GM18951 (cell line): ENCODE measurements around the gene SIGLEC14.
"Not testable (repeated sequence)": the region's sequence is repeated elsewhere in the genome, so short reads cannot be mapped to it uniquely, and the experiment has no call there.

Experiments used
- POLR2A ChIP-seq: IDR thresholded peaks from 4 replicates; pipeline ENCODE4 v1.6.1; 2011; ENCODE audit warnings: mild to moderate bottlenecking; ENCODE audit not compliant: insufficient read length, insufficient read depth; ENCODE audit errors: extremely low read depth
- in situ Hi-C: fragments of 300-500 bp; cut with MboI; formaldehyde crosslinking; loops from one replicate; pipeline ENCODE4 v1.12.0; 2022; ENCODE audit warnings: low sequenced_read_pairs, mixed read lengths, inconsistent platforms; ENCODE audit not compliant: unreplicated experiment

Gene SIGLEC14, protein sequence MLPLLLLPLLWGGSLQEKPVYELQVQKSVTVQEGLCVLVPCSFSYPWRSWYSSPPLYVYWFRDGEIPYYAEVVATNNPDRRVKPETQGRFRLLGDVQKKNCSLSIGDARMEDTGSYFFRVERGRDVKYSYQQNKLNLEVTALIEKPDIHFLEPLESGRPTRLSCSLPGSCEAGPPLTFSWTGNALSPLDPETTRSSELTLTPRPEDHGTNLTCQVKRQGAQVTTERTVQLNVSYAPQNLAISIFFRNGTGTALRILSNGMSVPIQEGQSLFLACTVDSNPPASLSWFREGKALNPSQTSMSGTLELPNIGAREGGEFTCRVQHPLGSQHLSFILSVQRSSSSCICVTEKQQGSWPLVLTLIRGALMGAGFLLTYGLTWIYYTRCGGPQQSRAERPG

GRCh38 chr19:51646730-51647129, at the start of gene SIGLEC14:
TSS of gene SIGLEC14 (minus strand) at chr19:51646825. CDS start at chr19:51646759, 66 bp downstream.
- in situ Hi-C loops = not testable (repeated sequence)

- in situ Hi-C loops = no loop called here
These were observed 49.2 kb upstream of the SIGLEC14 start for GRCh38 chr19:51695702-51696315.

GRCh38 chr19:51695088-51695487, 48.5 kb upstream of the SIGLEC14 start:
- in situ Hi-C loops = no loop called here
- no peak for TF ChIP-seq POLR2A

More at GRCh38 chr19:51695702-51696315, 49.2 kb upstream of the SIGLEC14 start:
- TF ChIP-seq POLR2A = no peak

GRCh38 chr19:51694318-51695085, 47.9 kb upstream of the SIGLEC14 start:
- in situ Hi-C loops = no loop called here
- no peak for TF ChIP-seq POLR2A

- in situ Hi-C loops = no loop called here
- no peak for TF ChIP-seq POLR2A
These were observed 47.2 kb upstream of the SIGLEC14 start for GRCh38 chr19:51693819-51694218.

- no peak for TF ChIP-seq POLR2A
- in situ Hi-C loops = no loop called here
These were observed 46.6 kb upstream of the SIGLEC14 start, which contains the start of gene SPACA6 for GRCh38 chr19:51693260-51693659. TSS of gene SPACA6 (plus strand) at chr19:51693330. CDS start at chr19:51693527, 197 bp downstream.

DNA sequence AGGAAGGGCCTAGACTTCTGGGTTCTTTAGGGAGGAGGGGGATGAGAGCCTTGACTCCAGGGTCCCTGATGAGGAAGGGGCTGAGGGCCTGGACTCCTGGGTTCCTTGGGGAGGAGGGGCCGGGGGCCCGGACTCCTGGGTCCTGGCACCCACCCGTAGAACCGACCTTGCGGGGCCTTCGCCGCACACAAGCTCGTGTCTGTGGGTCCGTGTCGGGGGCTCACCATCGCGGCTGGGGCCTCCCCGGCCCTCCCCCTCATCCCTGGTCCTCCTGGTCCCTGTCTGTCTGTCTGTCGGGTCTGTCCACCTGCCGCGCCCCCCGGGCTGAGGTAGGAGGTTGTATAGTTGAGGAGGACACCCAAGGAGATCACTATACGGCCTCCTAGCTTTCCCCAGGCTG, 45.8 kb upstream of the SIGLEC14 start:
- no peak for TF ChIP-seq POLR2A
- in situ Hi-C loops = no loop called here

DNA sequence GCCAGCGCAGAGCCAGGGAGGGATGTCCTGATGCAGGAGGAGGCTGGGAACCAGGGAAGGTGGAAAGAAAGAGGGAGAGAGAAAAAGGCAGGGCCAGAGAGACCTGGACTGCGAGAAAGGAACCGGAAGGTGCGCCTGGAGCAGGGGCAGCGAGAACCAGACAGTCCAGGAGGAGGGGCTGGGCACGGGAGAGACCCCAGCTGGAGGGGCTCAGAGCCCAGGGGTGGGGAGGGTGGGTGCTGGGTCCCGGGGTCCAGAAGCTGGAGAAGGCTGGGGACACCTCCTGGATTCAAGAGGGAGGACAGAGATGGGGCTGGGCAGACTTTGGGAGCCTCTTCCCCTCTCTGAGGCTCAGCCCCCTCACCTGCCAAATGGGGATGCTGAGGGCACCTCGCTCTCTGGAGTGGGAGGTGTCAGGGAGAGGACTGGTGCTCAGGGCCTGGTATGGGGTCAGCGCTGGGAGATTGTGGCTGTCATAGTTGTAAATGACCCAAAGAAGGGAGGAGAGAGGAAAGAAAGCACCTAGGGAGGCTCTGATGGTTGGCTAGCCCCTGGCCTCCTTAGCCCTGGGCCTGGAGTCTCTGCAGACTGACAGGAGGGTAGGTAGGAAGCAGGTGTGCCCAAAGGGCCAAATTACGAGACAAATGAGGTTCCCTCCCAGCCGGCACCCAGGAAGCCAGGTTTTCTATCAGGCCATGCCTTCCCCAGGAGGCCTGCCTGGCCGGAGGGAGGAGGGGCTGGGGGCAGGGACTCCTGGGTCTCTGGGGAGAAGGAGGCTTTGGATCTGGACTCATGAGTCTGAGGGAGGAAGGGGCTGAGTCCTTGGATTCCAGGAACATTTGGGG, 45.2 kb upstream of the SIGLEC14 start:
- in situ Hi-C loops = no loop called here
- TF ChIP-seq POLR2A = no peak

- in situ Hi-C loops = no loop called here
- no peak for TF ChIP-seq POLR2A
These were observed 44.5 kb upstream of the SIGLEC14 start for GRCh38 chr19:51691074-51691583.

DNA sequence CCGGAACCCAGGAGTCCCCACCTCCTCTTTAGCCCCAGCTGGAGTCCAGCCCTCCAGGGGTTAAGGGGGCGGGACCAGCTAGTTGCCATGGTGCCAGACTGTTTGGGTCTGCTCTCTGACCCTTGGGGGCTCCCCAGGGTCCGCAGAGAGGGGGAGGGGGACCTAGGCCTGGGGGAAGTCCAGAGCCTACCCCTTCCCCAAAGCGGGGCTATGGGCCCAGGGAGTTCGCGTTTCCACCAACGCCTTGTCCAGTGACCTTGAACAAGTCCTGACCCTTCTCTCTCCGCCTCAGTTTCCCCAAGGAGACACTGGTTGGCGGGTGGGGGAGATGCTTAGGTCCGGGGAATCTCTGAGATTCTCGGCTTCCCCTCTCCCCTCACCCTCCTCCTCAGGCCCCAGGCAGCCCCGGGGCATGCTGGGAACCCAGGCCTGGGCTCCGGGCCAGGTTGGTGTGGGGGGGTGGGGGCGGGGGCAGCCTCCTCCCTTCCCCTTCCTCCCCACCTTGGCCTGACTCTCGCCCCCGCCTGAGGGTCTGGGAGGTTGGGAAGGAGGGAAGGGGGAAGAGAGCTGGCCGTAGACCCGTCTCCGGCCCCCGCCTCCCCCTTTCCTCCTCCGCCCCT, 43.9 kb upstream of the SIGLEC14 start:
- in situ Hi-C loops = no loop called here
- no peak for TF ChIP-seq POLR2A

DNA sequence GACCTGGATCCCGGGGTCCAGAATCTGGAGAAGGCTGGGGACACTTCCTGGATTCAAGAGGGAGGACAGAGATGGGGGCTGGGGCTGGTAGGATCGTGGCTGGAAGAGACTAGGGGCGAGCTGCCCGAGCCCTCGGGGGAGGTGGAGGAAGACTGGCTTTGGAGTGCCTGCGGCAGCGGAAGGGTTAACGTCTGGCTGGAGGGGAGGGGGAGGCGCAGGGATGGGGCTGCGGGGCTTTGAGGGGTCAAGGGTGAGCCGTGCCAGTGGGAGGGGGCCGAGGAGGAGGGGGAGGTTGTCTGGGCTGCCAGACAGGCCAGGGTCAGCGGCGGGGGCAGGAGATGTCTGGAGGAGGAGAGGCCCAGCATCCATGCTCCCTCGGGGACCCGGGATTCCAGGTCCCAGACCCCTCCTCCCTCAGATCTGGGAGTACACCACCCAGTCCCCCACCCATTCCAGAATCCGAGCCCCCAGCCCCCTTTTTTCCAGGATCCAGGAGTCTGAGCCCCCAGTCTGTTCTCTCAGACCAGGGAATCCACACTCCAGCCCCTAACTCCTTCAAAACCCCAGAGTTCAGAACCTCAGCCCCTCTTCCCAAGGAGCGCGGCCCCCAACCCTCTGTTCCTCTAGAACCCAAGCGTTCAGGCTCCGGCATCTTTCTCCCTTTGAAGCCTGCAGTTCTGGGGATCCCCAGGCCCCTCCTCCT, 43.3 kb upstream of the SIGLEC14 start:
- in situ Hi-C loops = no loop called here

More for the DNA sequence above, 43.3 kb upstream of the SIGLEC14 start:
- TF ChIP-seq POLR2A = no peak
